A673 (cell line): ENCODE results near the gene POLD2. TPM values are rescaled to one million over a fixed set of nuclear protein-coding genes. Genes with fewer than 3 reads are reported as not detected.

Experiments used
- BruUV-seq: library from RNA; stranded (reverse); fragments of 400-500 nt; replicated peaks from 2 replicates; lab custom pipeline; 2021; lab: Mats Ljungman, UMichigan
- CTCF ChIA-PET: fragments of 300-600 bp; sonication (Branson Sonifier 250); formaldehyde crosslinking; loops from one replicate; lab custom pipeline; 2022; ENCODE audit warnings: antibody characterized with exemption; lab: Charles Lee
- POLR2A ChIA-PET: fragments of 300-600 bp; sonication (Branson Sonifier 250); formaldehyde crosslinking; loops from one replicate; lab custom pipeline; 2022; ENCODE audit warnings: antibody characterized with exemption; ENCODE audit not compliant: low non-redundant PET; lab: Charles Lee
- DNase-seq: peaks from one replicate; pipeline ENCODE4 v3.0.0-alpha.2; 2015; ENCODE audit warnings: low spot score
- H3K27ac ChIP-seq: fragments of 200-600 bp; sonication (generic); 2 replicates; pipeline ENCODE4 v1.5.1; 2016; ENCODE audit warnings: mixed run types, low read depth, mild to moderate bottlenecking, mixed read lengths, antibody characterized with exemption, low read length; ENCODE audit not compliant: poor library complexity, severe bottlenecking
- H3K27me3 ChIP-seq: fragments of 200-600 bp; sonication (generic); replicated peaks from 2 replicates; pipeline ENCODE4 v1.6.1; 2017; ENCODE audit warnings: mixed run types, low read depth, mild to moderate bottlenecking, mixed read lengths, antibody characterized with exemption, low read length; ENCODE audit not compliant: insufficient read depth, poor library complexity
- H3K36me3 ChIP-seq: fragments of 200-600 bp; sonication (generic); 2 replicates; pipeline ENCODE4 v1.6.1; 2016; ENCODE audit warnings: mixed run types, mild to moderate bottlenecking, mixed read lengths, antibody characterized with exemption, low read length; ENCODE audit not compliant: insufficient read depth, poor library complexity, severe bottlenecking
- H3K4me1 ChIP-seq: fragments of 200-600 bp; sonication (generic); 2 replicates; pipeline ENCODE4 v1.6.1; 2017; ENCODE audit warnings: mixed run types, mild to moderate bottlenecking, mixed read lengths, antibody characterized with exemption, low read length; ENCODE audit not compliant: insufficient read depth, poor library complexity, severe bottlenecking
- H3K4me3 ChIP-seq: fragments of 200-600 bp; sonication (generic); 2 replicates; pipeline ENCODE4 v1.5.1; 2016; ENCODE audit warnings: low read depth, mixed run types, mild to moderate bottlenecking, mixed read lengths, low read length; ENCODE audit not compliant: poor library complexity, severe bottlenecking
- H3K9me3 ChIP-seq: fragments of 200-600 bp; sonication (generic); 2 replicates; pipeline ENCODE4 v1.6.1; 2016; ENCODE audit warnings: mixed run types, low read depth, mild to moderate bottlenecking, mixed read lengths, antibody characterized with exemption, low read length; ENCODE audit not compliant: poor library complexity, severe bottlenecking
- CTCF ChIP-seq: fragments of 300-800, 200-600 bp; sonication (generic); conservative IDR thresholded peaks from 2 replicates; pipeline ENCODE4 v1.5.1; 2017; ENCODE audit warnings: low read depth, mild to moderate bottlenecking, antibody characterized with exemption, low read length, moderate library complexity, mixed read lengths
- EZH2 ChIP-seq: fragments of 200-600 bp; sonication (generic); IDR thresholded peaks from 2 replicates; pipeline ENCODE4 v1.6.1; 2017; ENCODE audit warnings: borderline replicate concordance, low read depth, mild to moderate bottlenecking, mixed read lengths, antibody characterized with exemption, low read length; ENCODE audit not compliant: poor library complexity, severe bottlenecking
- intact Hi-C: fragments of 100-400 bp; cut with micrococcal nuclease; formaldehyde crosslinking; loops from one replicate; pipeline ENCODE4 v1.10.0; 2022; ENCODE audit not compliant: unreplicated experiment
- total RNA-seq: library from RNA; stranded (reverse); gene quantifications from 2 replicates; pipeline ENCODE4 v1.2.3, GENCODE V29; 2021

POLD2 gene
- total RNA-seq, 1 experiment from 2014 or later, result 252 TPM

GRCh38 chr7:44073664-44074348 is 49.5 kb downstream of the POLD2 start:
- POLR2A ChIA-PET, result no interaction called here
- no peak for DNase-seq
- Histone ChIP-seq H3K27ac (no peak overlapping the region), H3K4me1 (no peaks in the 10 kb centered on the region), H3K4me3 (no peak overlapping the region), H3K9me3 (no peaks in the 10 kb centered on the region), H3K27me3 (no peaks in the 10 kb centered on the region), H3K36me3 (peaks cover 24% of the 10 kb centered on the region)
- TF ChIP-seq CTCF, result no peak
- TF ChIP-seq EZH2, result no peak
- CTCF ChIA-PET, result no interaction called here
- BruUV-seq, result no TSS peak
- intact Hi-C loops, result loop anchor here (5.0 kb wide), 1 partner anchor 123 kb away; no protein-coding TSS in a partner anchor

- POLR2A ChIA-PET, result no interaction called here
- Histone ChIP-seq H3K4me3 (no peak overlapping the region), H3K27ac (no peak overlapping the region), H3K27me3 (no peaks in the 10 kb centered on the region), H3K4me1 (no peaks in the 10 kb centered on the region), H3K36me3 (peaks cover 13% of the 10 kb centered on the region), H3K9me3 (no peaks in the 10 kb centered on the region)
- no TSS peak for BruUV-seq
- CTCF ChIA-PET, result interaction anchor here (0.6 kb wide), 1 partner anchor 123 kb away, joined by 3 read pairs; no protein-coding TSS in a partner anchor
- intact Hi-C loops, result loop anchor here (5.0 kb wide), 1 partner anchor 125 kb away; no protein-coding TSS in a partner anchor
- peak; percentile 74 for DNase-seq
- TF ChIP-seq EZH2 (no peak), CTCF (peak; percentile 73)
Measured at GRCh38 chr7:44072364-44073231, 50.8 kb downstream of the POLD2 start.

- H3K9me3 ChIP-seq, result no peaks in the 10 kb centered on the region
- BruUV-seq, result no TSS peak
- no peaks in the 10 kb centered on the region for H3K4me1 ChIP-seq
- no peak for DNase-seq
- CTCF ChIA-PET, result no interaction called here
- no peak overlapping the region for H3K4me3 ChIP-seq
- no peak for TF ChIP-seq EZH2
- TF ChIP-seq CTCF, result no peak
- H3K27ac ChIP-seq, result no peak overlapping the region
- H3K36me3 ChIP-seq, result peaks cover 9% of the 10 kb centered on the region
- POLR2A ChIA-PET, result no interaction called here
- intact Hi-C loops, result loop anchor here (5.0 kb wide), 1 partner anchor 125 kb away; no protein-coding TSS in a partner anchor
- H3K27me3 ChIP-seq, result no peaks in the 10 kb centered on the region
Measured at GRCh38 chr7:44071726-44072363, 51.5 kb downstream of the POLD2 start.
